Astrocyte of the cerebellum (primary cell): ENCODE results near the gene RNF13.

Experiments used
- DNase-seq: peaks from one replicate; pipeline ENCODE4 v3.0.0-alpha.2; 2011; ENCODE audit warnings: low read depth
- H3K4me3 ChIP-seq: 2 replicates; pipeline ENCODE4 v1.5.1; 2011; ENCODE audit warnings: mild to moderate bottlenecking, low read depth, low read length, moderate library complexity
- in situ Hi-C: cut with HindIII; loops from 2 replicates; pipeline ENCODE4 v1.10.0; 2017; ENCODE audit warnings: low sequenced_read_pairs
- TF ChIP-seq, protein P1 (sequence below): IDR thresholded peaks from 2 replicates; pipeline ENCODE4 v1.5.1; 2012; ENCODE audit warnings: low read length, low read depth, moderate library complexity, mild to moderate bottlenecking; ENCODE audit errors: missing control alignments

RNF13 gene

DNA sequence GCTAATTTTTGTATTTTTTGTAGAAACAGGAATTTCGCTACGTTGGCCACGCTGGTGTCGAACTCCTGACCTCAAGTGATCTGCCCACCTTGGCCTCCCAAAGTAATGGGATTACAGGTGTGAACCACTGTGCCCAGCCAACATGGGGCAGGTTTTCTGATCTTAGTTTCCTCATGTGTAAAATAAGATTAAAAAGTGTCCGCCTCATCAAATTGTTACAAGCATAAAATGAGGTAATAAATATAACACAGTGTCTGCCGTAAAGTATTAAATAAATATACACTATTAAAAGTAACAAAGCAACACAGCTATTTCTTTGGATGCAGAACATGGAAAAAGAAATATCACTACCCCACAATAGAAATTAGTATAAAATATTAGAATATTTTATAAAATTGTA, 44.3 kb upstream of the RNF13 start:
- TF ChIP-seq, protein P1, sequence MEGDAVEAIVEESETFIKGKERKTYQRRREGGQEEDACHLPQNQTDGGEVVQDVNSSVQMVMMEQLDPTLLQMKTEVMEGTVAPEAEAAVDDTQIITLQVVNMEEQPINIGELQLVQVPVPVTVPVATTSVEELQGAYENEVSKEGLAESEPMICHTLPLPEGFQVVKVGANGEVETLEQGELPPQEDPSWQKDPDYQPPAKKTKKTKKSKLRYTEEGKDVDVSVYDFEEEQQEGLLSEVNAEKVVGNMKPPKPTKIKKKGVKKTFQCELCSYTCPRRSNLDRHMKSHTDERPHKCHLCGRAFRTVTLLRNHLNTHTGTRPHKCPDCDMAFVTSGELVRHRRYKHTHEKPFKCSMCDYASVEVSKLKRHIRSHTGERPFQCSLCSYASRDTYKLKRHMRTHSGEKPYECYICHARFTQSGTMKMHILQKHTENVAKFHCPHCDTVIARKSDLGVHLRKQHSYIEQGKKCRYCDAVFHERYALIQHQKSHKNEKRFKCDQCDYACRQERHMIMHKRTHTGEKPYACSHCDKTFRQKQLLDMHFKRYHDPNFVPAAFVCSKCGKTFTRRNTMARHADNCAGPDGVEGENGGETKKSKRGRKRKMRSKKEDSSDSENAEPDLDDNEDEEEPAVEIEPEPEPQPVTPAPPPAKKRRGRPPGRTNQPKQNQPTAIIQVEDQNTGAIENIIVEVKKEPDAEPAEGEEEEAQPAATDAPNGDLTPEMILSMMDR, result no peak
- no peak for DNase-seq
- in situ Hi-C loops, result no loop called here
- H3K4me3 ChIP-seq, result no peak overlapping the region

DNA sequence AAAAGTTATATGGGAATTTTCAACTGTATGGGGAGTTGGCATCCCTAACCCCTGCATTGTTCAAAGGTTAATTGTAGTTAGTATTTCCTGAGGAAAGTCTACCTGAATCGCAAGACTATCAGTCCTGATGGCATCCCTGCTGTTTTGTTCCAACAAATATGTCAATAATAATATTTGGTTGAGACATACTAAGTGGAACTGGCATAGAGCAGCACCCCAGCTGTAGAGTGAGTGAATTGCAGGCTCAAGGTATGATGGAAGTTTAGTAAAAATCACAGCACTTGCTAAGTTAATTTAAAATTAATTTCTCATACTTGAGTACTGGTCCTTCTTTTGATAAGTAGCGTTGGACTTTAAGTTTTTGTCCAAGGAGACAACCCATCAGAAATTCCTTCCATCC, 42.8 kb upstream of the RNF13 start:
- DNase-seq, result no peak
- in situ Hi-C loops, result no loop called here
- TF ChIP-seq, protein P1, result peak; percentile 13
- no peak overlapping the region for H3K4me3 ChIP-seq

DNA sequence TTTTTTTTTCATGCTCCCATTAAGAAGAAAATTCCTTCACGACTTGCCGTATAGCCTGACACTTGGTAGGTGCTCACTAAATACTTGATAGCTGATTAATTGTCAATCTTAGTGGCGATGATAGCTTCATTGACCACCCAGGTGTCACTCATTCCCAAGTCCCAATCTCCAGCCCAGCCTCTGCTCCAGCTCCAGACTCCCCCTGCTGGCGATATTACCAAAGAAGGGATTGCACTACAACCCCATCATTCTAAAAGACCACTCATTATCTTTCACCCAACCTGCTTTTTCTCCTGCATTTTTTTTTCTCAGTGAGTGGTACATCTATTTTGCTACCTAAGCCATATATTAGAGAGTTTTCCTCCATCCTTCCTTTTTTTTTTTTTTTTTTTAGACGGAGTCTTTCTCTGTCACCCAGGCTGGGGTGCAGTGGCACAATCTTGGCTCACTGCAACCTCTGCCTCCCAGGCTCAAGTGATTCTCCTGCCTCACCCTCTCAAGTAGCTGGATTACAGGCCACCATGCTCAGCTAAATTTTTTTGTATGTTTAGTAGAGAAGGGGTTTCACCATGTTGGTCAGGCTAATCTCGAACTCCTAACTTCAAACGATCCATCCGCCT, 41.3 kb upstream of the RNF13 start:
- H3K4me3 ChIP-seq, result no peak overlapping the region
- TF ChIP-seq, protein P1, result peak; percentile 88
- in situ Hi-C loops, result no loop called here
- peak; percentile 3 for DNase-seq

- in situ Hi-C loops, result no loop called here
- no peak for DNase-seq
- no peak overlapping the region for H3K4me3 ChIP-seq
- TF ChIP-seq, protein P1, result no peak
These were observed 40.2 kb upstream of the RNF13 start for GRCh38 chr3:149772861-149773260.

DNA sequence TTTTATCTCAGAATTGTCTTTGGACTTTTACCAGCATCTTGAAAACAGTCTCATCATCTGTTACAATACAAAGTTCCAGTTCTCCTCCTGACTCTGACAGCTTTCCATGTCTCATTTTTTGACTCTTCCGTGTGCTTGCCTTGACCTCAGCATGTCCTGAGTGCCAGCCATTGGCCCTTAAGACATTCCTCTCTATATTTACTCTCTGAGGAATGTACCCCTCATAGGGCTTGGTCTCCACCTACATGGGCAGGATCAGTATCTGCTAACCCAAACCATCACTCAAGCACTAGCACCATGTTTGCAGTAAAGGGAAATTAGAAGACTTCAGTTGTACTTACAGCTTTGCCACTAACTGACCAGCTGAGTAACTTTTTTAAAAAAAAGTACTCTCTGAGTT, 36.8 kb upstream of the RNF13 start:
- in situ Hi-C loops, result no loop called here
- TF ChIP-seq, protein P1, result no peak

DNA sequence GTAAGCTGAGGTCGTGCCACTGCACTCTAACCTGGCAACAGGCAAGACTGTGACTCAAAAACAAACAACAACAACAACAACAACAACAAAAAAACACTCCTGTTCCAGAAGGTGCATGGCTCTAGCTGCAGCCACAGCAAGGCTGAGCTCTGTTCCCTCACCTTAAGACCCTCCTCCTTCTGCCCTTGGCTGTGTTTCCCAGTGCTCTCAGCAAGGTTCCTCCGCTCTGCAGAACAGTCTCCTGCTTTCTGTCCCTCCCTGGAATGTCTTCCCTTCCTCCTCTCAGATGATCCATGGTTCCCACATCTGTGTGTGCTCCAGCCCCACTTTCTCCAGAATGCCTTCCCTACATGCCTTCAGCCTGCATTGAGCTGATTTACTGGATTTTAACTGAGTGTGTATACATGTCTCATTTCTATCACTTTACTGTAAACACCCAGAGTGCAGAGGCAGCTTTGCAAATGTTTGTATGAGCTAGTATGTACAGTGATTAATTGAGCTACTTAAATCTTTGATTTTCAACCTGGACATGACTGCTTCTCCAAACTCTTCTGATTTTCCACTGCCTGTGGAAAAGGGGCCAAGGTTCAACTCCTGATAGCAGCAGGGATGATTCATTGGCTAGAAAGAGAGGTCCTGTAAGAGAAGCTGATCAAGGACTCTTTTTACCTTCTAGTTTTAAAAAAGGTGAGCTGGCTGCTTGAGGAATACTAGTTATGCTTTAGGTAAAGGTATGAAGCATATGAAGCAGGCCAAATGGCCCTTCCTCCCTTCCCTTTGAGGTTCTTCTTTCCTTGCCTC, 35.4 kb upstream of the RNF13 start:
- no peak overlapping the region for H3K4me3 ChIP-seq
- DNase-seq, result no peak
- TF ChIP-seq, protein P1, result no peak
- in situ Hi-C loops, result no loop called here

More for the DNA sequence above, 36.8 kb upstream of the RNF13 start:
- DNase-seq, result no peak
- H3K4me3 ChIP-seq, result no peak overlapping the region
